Measurements from ENCODE around the gene DGKZ.
A peak's percentile ranks its signal among the peaks of the same experiment; 100 is the strongest.
"Not testable (repeated sequence)": the region's sequence is repeated elsewhere in the genome, so short reads cannot be mapped to it uniquely, and the experiment has no call there.

DGKZ gene, protein sequence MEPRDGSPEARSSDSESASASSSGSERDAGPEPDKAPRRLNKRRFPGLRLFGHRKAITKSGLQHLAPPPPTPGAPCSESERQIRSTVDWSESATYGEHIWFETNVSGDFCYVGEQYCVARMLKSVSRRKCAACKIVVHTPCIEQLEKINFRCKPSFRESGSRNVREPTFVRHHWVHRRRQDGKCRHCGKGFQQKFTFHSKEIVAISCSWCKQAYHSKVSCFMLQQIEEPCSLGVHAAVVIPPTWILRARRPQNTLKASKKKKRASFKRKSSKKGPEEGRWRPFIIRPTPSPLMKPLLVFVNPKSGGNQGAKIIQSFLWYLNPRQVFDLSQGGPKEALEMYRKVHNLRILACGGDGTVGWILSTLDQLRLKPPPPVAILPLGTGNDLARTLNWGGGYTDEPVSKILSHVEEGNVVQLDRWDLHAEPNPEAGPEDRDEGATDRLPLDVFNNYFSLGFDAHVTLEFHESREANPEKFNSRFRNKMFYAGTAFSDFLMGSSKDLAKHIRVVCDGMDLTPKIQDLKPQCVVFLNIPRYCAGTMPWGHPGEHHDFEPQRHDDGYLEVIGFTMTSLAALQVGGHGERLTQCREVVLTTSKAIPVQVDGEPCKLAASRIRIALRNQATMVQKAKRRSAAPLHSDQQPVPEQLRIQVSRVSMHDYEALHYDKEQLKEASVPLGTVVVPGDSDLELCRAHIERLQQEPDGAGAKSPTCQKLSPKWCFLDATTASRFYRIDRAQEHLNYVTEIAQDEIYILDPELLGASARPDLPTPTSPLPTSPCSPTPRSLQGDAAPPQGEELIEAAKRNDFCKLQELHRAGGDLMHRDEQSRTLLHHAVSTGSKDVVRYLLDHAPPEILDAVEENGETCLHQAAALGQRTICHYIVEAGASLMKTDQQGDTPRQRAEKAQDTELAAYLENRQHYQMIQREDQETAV

DNA sequence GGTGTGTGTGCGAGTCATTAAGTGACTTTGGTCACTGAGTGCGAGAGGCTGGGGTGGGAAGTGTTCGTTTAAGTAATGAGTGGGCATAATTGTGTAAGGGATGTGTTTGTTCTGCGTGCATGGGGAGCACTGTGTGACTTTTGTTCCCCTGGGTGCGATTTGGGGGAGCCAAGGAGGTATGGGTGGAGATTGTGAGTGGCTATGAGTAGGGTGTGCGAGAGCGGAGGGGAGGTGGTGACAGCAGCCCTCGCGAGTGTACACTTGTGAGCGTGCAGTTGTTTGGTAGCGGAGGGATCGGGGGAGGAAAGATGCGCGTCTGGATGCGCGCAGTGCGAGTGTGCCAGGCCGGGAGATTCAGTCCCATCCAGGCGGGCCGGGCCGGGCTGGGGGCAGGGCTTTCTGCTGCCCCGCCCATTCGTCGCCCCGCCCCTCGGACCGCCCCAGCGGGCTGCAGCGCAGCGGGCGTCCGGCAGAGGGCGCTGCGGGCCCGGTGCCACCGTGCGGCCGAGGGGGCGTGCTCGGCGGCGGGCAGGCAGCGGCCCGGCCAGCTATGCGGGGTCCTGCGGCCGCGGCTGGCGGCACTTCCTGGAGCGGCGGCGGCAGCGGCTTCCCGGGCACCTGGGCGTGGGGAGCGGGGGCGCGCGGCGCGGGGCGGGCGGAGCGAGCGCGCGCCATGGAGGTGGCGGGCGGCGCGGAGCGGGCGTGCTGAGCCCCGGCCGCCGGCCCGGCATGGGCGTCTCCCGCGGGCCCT is at the start of gene DGKZ:
TSS of gene DGKZ (plus strand) at position 578 of the 751 bp plus-strand sequence. CDS start 197 bp downstream, outside the sequence.
- DNase-seq (ENCODE audit: low spot score) = peak; percentile 95

DNA sequence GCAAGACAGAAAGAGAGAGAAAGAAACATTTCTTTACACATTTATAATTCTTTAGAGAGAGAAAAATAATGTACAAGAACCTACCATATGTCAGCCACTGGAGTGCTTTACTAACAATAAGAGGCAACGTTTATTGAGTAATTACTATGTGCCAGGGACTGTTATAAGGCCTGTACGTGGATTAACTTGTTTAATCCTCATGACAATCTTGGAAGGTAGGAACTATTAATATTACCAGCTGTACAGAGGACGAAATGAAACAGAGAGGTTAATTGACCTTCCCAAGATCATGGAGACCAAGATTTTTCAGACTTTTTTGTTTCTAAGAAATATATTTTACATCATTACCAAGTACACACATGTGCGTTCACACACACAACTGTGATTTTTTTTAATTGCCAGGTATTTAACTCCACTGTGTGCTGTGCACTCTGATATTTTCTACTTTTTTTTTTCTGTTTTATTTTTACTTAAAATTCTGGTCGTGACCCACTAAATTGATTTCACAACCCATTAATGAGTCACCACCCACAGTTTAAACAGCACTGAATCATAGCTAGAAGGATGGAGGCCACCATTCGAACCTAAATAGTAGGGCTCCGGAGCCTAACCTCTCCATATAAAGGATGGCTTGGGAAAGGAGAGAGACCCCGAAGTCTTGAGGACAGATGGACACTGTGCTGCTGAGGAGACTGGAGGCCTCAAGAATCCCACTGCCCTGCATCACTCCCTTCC is 48.4 kb upstream of the DGKZ start:
- DNase-seq (ENCODE audit: low spot score) = no peak

DNA sequence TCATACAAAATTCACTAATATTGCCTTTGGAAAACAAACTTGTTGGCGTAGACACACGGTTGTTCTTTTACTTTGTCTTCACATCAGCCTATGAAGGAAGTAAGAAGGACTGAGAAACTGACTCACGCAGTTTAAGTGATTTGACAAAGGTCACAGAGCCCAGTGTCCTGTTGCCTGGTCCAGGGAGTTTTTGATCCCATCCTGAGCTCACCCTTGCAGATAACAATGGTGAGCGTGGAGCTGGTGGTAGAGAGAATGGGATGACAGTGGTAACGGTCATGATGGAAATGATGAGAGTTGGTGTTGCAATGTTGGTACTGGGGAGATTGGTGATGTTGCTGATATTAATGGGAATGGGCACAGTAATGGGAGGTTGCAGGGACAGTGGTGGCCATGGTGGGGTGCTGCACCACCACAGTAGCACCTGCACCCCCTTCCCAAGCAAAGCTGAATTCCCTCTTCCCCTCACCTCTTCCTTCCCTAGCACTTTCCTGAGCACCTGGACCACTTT is 47.8 kb upstream of the DGKZ start:
- DNase-seq (ENCODE audit: low spot score) = no peak

DNA sequence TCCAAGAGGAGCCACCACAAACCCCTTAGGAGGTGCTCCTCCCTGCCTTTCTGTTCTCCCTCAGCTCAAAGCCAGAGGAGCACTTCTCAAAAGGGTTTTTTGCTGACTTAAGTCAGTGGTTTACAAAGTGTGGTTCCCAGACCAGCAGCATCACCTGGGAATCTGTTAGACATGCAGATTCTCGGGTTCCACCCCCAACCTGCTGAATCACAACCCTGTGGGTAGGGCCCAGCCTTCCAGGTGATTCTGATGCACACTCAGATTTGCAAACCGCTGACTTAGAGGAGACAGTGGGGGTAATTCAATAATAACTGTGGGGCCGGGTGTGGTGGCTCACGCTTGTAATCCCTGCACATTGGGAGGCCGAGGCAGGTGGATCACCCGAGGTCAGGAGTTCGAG is 47.0 kb upstream of the DGKZ start:
- no peak for DNase-seq (ENCODE audit: low spot score)

DNA sequence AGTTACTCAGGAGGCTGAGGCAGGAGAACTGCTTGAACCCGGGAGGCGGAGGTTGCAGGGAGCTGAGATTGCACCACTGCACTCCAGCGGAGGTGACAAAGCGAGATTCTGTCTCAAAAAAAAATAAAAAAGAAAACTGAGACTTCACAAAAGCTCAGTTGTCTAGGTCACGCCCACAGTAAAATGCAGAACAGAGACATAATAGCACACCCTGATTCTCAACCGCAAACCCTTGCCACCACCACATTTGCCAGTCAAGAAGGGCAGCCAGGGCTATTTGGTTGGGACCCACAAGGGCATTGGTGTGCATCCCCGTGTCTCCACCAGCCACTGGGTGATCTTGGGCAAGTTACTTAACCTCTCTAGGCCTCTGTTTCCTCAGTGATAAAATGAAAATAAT is 44.4 kb upstream of the DGKZ start:
- DNase-seq (ENCODE audit: low spot score) = peak; percentile 68

DNA sequence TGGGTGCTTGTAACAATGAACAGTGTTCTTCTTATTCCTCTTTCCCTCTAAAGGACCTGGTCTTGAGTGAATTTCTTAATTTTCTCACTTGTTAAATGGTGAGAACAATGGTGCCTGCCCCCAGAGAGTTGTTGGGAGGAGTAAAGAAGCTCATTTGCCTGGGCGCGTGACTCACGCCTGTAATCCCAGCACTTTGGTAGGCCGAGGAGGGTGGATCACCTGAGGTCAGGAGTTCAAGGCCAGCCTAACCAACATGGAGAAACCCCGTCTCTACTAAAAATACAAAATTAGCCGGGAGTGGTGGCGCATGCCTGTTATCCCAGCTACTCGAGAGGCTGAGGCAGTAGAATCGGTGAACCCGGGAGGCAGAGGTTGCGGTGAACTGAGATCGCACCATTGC is 43.2 kb upstream of the DGKZ start:
- DNase-seq (ENCODE audit: low spot score) = not testable (repeated sequence)

DNA sequence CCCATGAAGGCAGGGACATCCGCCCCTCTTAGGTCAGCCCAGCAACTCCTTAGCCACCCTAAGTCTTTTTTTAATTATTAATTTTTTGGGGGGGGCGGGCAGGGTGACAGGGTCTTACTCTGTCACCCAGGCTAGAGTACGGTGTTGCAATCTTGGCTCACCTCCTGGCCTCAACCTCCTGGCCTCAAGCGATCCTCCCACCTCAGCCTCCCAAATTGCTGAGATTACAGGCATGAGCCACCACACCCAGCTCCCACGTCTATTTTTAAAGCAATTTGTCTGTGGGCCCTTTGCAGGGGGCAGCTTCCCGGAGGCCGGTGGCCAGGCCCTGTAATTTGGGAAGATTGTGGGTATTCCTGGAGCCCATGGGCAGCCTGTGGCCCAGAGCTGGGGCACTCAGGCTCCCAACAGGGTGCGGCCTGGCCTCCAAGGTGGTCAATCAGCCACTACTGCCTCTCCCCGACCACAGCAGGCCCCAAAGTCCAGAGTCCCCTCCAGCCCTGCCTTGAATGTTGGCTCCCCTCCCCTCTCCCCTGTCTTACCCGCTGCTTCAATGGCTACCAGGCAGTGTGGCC is 42.6 kb upstream of the DGKZ start:
- no peak for DNase-seq (ENCODE audit: low spot score)

DNA sequence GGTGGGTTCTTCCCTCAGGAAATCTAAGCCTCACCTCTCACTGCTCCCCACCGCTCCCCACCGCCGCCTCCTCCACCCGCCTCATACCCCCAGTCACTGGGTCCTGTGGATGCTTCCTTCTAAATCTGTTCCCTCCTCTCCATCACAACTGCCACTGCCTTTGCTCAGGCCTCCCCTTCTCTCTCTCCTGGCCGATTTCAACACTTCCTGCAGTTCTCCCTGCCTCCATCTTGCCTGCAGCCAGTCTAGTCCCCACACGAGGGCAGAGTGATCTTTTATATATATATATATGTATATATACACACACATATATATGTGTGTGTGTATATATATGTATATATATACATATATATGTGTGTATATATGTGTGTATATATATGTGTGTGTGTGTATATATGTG is 42.0 kb upstream of the DGKZ start:
- no peak for DNase-seq (ENCODE audit: low spot score)

DNA sequence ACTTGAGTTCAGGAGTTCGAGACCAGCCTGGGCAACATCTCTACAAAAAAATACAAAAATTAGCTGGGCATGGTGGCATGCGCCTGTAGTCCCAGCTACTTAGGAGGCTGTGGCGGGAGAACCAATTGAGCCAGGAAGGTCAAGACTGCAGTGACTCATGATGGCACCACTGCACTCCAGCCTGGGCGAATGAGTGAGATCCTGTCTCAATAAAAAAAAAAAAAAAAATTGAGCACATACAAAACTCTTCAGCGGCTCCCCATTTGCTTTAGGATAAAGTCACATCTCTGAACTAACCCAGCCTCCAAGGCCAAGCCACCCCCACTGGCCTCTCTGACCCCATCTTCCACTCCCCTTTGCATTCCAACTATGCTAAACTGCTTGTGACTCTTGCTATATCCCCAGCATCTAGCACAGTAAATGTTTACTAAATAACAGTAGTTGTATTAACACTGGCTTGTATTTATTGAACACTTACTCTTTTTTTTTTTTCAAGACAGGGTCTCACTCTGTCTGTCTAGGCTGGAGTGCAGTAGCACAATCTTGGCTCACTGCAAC is 40.9 kb upstream of the DGKZ start:
- DNase-seq (ENCODE audit: low spot score) = no peak

DNA sequence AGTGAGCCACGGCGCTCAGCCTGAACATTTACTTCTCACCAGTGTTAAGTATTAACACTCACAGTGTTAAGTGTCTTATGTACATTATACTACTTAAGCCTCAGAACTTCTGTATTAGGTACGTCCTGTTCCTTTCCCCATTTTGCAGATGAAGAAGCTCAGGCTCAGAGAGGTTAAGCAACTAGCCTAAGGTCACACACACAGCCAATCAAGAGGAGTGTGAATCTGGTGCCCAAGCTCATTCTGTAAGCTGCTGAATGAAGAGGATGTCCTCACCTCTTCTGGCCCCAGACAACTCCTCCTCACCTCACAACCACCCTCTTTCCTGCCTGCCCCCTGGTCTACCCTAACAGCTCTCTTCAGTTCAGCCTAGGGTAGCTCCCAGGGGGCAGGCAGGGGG is 39.9 kb upstream of the DGKZ start:
- no peak for DNase-seq (ENCODE audit: low spot score)

DNA sequence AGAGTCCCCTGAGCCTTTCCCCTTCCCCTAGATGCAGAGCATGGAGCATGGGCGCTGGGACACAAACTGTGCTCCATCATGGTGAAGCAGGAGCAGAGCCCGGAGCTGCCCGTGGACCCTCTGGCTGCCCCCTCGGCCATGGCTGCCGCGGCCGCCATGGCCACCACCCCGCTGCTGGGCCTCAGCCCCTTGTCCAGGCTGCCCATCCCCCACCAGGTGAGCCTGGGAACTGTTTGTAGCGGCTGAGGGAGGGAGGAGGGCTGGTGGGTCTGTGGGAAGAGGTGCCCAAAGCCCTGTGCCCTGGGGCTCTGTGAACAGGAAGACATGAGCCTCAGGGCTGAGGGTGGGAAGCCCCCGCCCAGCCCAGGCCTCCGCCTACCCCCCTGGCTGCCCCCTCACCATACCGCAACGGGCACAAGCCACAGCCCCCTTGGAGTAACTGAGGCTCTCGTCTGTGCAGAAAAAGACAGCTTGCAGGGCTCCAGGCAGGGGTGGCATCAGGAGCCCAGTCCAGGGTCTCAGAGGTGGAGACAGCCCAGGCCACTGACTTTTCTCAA is 39.4 kb upstream of the DGKZ start:
- no peak for DNase-seq (ENCODE audit: low spot score)

DNA sequence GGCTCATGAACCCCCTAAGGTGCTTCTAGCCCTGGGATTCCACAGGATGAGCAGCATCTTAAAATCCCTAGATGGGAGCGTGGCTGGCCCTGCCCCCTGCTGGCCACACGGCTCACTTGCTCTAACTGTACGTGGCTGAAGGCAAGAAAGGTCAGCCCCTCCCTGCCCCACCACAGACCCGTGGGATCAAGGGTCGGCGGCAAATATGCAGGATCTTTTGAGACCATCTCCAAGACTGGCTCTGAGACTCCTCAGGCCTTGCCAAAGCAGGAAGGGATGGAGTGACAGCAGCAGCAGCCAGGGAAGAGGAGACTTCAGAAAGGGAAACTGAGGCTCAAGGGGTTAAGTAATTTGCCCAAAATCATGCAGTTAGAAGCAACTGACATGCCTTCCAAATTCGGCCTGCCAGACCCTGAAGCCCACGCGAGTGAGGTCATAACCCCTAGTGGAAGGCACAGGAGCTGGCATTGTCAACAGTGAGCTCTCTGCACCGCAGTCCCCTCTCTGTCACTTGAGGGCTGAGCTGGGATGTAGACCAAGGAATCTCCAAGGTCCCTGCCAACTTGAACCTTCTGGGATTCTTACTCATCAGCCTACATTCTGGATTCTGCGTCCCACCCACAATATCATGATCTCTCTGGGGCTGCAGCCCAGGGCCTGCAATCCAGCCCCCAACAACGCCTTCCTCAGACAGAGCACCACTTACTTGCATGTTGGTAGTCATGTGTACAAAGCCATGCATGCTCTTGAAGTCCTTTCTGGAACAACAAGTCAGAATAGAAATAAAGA is 38.4 kb upstream of the DGKZ start:
- peak; percentile 76 for DNase-seq (ENCODE audit: low spot score)

DNA sequence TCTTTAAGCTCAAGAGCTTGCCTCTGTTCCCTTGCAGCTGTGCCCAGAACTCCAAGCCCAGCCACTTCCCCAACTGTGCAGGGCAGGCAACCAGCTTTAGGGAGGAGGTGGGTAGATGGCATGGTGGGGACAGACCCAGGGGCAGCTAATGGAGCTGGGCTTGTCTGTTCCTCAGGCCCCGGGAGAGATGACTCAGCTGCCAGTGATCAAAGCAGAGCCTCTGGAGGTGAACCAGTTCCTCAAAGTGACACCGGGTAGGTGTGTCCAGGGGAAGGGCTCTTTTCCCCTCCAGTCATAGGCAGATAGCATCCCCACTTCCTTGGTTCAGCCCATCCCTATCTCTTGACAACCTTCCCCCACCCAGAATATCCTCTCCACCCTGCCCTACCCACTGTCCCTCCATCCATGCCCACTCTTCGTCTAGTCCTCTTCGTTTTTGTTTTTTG is 37.4 kb upstream of the DGKZ start:
- DNase-seq (ENCODE audit: low spot score) = no peak

DNA sequence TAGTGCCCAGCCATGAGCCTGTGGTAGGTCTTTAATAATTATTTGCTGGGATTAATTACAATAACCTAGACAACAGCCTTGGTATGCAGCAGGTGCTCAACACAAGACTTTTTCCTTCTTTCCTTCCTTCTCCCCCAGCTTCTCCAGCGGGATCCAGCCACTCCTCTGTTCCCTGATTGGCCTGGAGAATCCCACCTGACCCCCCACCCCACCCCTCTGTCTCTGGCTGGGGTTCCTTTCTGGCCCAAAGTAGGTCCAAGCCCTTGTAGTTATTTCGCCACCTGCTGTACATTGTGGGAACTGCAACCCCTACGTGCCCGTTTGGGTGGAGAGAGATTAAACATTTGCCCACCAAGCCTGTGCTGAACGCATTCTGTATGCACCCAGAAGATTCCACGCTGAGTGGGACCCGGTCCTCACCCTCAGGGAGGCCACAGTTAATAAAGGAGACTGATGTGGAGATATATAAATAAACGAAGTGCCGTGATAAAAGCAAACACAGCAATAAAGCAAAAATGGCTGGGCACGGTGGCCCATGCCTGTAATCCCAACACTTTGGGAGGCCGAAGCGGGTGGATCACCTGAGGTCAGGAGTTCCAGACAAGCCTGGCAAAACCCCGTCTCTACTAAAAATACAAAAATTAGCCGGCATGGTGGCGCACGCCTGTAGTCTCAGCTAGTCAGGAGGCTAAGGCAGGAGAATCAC is 32.1 kb upstream of the DGKZ start:
- DNase-seq (ENCODE audit: low spot score) = peak; percentile 86

DNA sequence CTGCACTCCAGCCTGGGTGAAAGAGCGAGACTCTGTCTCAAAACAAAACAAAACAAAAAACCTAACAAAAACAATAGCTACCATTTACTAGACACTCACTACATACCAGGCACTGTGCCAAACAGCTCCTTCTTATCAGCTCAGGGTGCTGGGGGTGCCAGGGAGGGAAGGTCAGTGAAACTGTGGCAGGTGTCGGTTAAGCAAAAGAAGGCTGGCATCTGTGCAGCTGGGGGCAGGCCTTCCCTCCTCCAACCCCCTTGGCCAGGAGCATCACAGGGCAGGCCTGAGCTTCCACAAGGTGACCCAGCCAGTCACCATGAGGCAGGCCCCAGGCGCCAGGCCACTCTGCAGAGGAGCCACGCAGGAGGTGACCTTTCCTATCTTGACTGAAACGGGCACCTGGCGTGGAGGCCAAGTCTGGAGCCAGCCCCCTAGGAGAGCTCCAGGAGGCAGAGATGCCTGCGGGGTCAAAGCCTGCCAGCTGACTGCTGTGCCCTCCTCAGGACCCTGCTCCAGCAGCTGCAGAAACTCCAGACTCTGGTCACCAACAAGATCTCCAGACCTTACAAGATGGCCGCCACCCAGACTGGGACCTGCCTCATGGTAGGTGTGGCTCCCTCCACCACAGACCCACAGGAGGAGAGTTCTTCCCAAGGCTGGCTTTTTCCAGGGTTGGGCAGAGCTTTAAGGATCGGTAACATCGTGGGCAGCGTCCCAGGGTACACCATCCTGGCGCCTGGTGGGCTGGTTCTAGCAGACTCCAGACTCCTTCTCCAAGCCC is 31.3 kb upstream of the DGKZ start:
- DNase-seq (ENCODE audit: low spot score) = no peak

DNA sequence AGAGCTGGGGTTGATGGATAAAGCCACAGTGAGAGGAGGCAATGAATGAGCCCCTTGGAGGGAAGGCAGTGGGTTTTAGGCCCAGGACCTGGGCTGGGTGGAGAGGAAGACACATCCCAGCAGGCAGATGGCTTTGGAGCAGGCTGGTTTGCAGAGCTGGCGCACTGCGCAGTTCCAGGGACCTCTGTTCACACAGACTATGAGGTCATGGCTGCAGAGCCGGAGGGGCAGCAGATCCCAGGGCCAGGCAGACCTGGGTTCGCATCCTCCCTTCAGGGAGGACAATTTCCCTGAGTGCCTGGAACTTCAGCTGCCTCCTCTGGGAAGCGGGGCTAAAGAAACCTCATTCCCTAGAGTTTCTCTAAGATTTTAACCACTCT is 28.2 kb upstream of the DGKZ start:
- no peak for DNase-seq (ENCODE audit: low spot score)

DNA sequence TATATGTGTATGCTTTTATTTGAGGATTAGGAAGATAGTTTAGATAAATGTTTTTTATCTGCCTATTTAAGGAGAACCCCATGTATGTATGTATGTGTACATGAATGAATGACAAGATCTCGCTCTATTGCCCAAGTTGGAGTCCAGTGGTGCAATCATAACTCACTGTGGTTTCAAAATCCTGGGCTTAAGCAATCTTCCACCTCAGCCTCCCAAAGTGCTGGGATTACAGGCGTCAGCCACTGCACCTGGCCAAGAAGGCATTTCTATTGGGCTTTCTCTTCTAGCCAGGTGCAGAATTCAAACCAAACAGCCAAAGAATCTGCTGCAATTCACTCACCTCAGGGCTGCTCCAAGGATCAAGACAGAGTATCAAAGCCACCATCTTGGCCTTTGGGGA is 25.5 kb upstream of the DGKZ start:
- DNase-seq (ENCODE audit: low spot score) = no peak

DNA sequence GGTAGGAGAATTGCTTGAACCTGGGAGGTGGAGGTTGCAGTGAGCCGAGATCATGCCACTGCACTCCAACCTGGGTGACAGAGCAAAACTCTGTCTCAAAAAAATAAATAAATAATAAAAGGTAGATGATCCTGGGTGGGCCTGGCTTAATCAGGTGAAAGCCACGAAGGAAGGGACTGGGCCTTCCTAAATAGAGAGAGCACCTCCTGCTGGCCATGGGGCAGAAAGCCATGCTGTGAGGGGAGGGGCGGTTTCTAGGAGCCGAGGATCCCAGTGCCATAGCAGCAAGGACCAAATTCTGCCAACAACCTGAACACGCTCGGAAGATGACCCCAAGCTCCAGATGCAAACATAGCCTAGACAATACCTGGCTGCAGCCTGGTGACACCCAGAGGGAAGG is 24.5 kb upstream of the DGKZ start:
- DNase-seq (ENCODE audit: low spot score) = no peak

Data from germinal center (tissue), 1 donor.